ENCODE results near the gene NDUFAF2.
"Not testable (repeated sequence)": the region's sequence is repeated elsewhere in the genome, so short reads cannot be mapped to it uniquely, and the experiment has no call there.

NDUFAF2 gene

GRCh38 chr5:60980511-60980910 is 35.5 kb downstream of the NDUFAF2 start:
- H3K4me3 ChIP-seq (ENCODE audit: control insufficient read depth, low read depth, low read length): no peak overlapping the region
- DNase-seq (ENCODE audit: low read depth): no peak
- TF ChIP-seq CTCF (conservative IDR thresholded peaks at IDR 0.05; ENCODE audit: control insufficient read depth, insufficient read depth, low read depth, low read length): no peak

GRCh38 chr5:60982127-60982526 is 37.1 kb downstream of the NDUFAF2 start:
- not testable (repeated sequence) for DNase-seq (ENCODE audit: low read depth); H3K4me3 ChIP-seq (ENCODE audit: control insufficient read depth, low read depth, low read length)

- TF ChIP-seq CTCF (conservative IDR thresholded peaks at IDR 0.05; ENCODE audit: control insufficient read depth, insufficient read depth, low read depth, low read length): no peak
- H3K4me3 ChIP-seq (ENCODE audit: control insufficient read depth, low read depth, low read length): no peak overlapping the region
Observed at GRCh38 chr5:60989790-60990189, 44.8 kb downstream of the NDUFAF2 start.

GRCh38 chr5:60992871-60993270 is 47.9 kb downstream of the NDUFAF2 start:
- no peak overlapping the region for H3K4me3 ChIP-seq (ENCODE audit: control insufficient read depth, low read depth, low read length)
- TF ChIP-seq CTCF (conservative IDR thresholded peaks at IDR 0.05; ENCODE audit: control insufficient read depth, insufficient read depth, low read depth, low read length): no peak
- no peak for DNase-seq (ENCODE audit: low read depth)

More at GRCh38 chr5:60989790-60990189, 44.8 kb downstream of the NDUFAF2 start:
- no peak for DNase-seq (ENCODE audit: low read depth)

- no peak for DNase-seq (ENCODE audit: low read depth)
- no peak overlapping the region for H3K4me3 ChIP-seq (ENCODE audit: control insufficient read depth, low read depth, low read length)
- TF ChIP-seq CTCF (conservative IDR thresholded peaks at IDR 0.05; ENCODE audit: control insufficient read depth, insufficient read depth, low read depth, low read length): no peak
Observed at GRCh38 chr5:60993425-60993824, 48.4 kb downstream of the NDUFAF2 start.

GRCh38 chr5:60993875-60994571 is 49.0 kb downstream of the NDUFAF2 start:
- no peak for DNase-seq (ENCODE audit: low read depth)
- TF ChIP-seq CTCF (conservative IDR thresholded peaks at IDR 0.05; ENCODE audit: control insufficient read depth, insufficient read depth, low read depth, low read length): no peak
- no peak overlapping the region for H3K4me3 ChIP-seq (ENCODE audit: control insufficient read depth, low read depth, low read length)

- no peak overlapping the region for H3K4me3 ChIP-seq (ENCODE audit: control insufficient read depth, low read depth, low read length)
- no peak for DNase-seq (ENCODE audit: low read depth)
- no peak for TF ChIP-seq CTCF (conservative IDR thresholded peaks at IDR 0.05; ENCODE audit: control insufficient read depth, insufficient read depth, low read depth, low read length)
Observed at GRCh38 chr5:60996368-60996767, 51.4 kb downstream of the NDUFAF2 start.
